GM08714 (cell line): ENCODE results near the gene WNK2.

Experiments used
- H3K4me3 ChIP-seq: fragments of 200-500 bp; sonication (Bioruptor generic); 2 replicates; pipeline ENCODE4 v1.5.1; 2014; ENCODE audit warnings: mild to moderate bottlenecking, low read length, inconsistent platforms
- ZNF274 ChIP-seq: IDR thresholded peaks from 2 replicates; pipeline ENCODE4 v1.6.1; 2012; ENCODE audit warnings: mild to moderate bottlenecking, low read depth, low read length

WNK2 gene

DNA sequence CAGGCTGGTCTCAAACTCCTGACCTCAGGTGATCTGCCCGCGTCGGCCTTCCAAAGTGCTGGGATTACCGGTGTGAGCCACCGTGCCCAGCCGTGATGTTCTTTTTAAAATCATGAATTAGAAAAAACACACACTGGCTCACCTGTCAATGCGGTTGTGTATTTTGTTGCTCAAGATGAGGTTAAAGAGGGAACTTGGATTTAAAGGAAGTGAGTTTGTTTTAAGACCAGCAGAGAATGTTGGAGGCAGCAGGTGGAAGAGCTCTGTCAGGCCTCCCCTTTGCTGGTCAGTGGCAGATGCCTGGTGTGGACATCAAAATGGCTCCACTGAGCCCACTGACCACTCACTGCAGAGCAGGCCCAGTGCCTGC lies 38.9 kb downstream of the WNK2 start:
- no peak overlapping the region for H3K4me3 ChIP-seq
- no peak for TF ChIP-seq ZNF274

DNA sequence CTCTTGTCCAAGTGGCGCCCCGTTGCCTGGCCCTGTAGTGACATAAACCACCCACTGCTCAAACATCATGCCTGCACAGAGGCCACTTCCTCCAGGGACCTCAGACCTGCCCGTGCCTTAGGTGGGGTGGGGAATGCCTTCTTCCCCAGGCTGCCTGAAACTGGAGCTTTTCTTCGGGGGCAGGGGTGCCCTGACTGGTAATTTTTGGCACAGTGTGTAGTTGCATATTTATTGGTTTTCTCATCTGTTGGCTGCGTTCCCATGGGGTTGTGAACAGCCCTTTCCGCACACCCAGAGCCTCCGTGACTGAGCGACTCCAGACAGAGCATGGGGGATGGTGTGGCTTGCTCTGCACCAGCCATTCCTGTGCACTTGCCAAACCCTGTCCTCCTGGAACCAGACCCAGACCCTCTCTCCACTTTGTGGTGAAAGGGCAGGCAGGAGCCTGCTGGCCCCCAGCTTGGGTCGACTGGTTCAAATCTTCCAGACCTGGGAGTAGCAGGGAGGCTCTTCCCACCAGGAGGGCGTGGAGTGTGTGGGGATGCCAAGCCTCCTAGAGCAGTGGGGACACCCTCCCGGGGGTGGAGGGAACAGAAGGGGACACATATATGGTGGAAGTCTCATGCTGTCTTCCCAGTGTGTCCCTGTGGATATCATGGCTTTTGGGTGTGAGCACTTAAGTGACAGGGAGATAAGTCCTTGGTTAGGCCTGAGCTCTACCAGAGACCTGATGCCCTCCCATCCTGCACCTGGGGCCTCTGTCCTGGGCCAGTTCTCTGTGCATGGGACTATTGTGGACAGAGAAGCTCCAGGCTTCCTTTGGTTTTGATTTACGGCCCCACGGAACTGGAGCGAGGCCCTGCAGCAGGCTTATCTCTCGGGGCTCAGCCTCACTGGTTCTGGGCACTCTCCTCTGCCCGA lies 39.6 kb downstream of the WNK2 start:
- no peak overlapping the region for H3K4me3 ChIP-seq
- TF ChIP-seq ZNF274: no peak

DNA sequence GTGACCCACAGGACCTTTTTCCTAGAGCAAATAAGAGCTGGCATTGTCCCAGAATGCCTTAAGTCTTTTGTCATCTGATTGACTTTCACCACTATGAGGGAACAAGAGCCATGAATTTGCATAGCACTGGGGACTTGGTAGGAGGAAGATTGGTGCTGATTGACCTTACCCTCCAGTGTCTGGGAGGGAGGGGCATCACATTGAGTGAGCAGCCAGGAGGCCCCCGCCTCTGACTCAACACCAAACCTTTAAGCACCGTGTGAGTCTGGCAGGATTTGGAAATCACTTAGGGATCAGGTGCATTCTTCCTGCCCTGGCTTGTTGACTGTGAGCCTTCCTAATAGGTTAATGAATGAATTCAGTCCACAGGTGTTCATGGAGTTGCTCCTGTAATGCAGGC lies 40.7 kb downstream of the WNK2 start:
- TF ChIP-seq ZNF274: no peak

DNA sequence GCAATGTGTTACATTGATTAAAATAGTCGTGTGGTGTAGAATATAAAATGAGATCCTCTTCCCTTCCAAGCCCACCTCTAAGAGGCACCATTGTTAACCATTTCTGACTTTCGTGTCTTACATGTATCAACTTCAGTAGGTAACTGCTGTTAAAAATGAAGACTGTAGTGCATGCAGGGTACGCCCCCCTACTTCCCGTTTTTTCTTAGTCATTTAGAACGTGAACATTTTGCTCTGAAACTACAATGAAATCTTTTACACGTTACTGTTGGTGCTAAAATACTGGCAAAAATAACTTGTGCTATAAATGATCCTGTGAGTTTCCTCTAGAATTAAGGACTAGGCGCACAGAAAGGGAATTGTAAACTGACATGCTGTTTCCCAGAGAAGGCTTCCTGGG lies 41.5 kb downstream of the WNK2 start:
- H3K4me3 ChIP-seq: no peak overlapping the region
- TF ChIP-seq ZNF274: no peak

More for the DNA sequence above, 40.7 kb downstream of the WNK2 start:
- H3K4me3 ChIP-seq: no peak overlapping the region

DNA sequence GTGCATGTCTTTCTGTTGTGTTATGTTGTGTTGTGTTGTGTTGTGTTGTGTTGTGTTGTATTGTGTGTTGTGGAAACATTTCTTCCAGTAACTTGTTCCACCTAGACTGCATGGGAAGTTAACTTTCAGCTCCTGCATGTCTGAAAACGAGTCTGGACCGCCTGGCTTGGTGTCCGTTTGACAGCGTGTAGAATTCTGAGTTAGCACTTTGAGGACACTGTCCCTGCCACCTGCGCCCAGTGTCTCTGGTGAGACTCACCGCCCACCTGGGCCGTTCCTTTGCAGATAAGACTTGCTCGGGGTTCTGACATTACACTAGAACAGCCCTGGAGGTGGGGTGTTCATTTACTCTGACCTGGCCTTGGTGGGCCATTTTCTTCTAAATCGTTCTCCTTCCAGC lies 42.0 kb downstream of the WNK2 start:
- no peak for TF ChIP-seq ZNF274
- H3K4me3 ChIP-seq: no peak overlapping the region

DNA sequence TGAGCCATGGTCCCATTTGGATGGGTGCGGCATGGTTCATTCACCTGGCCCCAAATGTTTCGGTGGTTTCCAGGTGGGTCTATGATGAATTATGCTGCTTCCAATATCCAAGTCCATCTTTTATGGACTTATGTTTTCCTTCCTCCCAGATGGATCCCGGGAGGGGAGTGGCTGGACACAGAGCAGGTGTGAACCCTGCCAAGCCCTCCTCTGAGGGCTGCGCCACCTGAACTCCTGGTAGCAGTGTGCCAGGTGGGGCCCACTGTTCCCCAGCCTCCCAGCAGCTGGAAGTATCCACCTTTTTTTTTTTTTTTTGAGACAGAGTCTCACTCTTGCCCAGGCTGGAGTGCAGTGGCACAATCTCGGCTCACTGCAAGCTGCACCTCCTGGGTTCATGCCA lies 42.9 kb downstream of the WNK2 start:
- TF ChIP-seq ZNF274: no peak

DNA sequence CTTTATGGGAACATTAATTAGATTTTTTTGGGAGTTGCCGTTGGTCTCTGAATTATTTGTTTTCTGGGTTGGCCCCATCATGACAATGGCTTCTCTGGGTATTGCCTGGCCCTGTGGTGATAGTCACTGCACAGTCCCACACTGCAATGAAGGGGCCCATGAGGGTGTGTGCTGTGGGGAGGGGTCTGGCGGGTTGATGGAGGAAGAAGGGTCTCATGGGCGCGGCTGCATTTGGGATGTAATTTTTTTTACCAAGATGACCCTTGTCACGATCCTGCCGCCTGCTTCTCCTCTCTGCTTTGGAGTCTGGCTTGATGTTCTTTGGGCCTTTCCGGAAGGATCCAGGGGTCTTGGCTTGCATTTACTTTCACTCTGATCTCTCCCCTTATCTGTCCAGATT lies 44.1 kb downstream of the WNK2 start:
- no peak overlapping the region for H3K4me3 ChIP-seq
- no peak for TF ChIP-seq ZNF274

More for the DNA sequence above, 42.9 kb downstream of the WNK2 start:
- no peak overlapping the region for H3K4me3 ChIP-seq

DNA sequence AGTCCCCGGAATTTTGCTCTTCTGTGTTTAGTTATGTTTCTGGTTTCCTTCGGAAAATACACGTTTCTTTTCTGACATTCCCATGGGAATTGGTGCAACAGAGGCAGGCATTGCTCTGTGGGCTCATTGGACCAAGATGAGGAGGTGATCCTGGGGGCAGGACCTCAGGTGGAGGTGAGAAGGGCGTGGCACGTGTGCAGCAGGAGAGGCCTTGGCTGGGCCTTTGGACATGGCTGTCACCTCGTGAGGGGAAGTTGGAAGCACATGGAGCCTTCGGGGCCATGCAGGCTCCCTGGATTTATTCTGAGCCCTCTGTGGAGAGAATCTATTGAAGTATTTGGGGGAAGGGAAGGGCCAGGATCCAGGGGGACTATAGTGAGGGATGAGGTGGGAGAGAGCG lies 44.5 kb downstream of the WNK2 start:
- no peak for TF ChIP-seq ZNF274

DNA sequence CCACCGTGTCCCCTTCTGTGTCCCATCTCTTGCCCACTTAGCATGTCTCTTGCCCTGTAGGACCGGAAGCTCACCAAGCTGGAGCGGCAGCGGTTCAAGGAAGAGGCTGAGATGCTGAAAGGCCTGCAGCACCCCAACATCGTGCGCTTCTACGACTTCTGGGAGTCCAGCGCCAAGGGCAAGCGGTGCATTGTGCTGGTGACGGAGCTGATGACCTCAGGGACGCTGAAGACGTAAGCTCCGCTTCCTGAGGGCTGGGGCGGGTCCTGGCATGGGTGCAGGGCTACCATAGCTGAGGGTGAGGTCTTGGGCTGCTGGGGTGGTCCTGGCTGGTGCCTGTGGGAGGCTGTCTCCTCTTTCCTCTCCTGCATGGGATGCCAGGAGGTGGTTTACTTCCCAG lies 45.7 kb downstream of the WNK2 start:
- no peak for TF ChIP-seq ZNF274
- H3K4me3 ChIP-seq: no peak overlapping the region

More for the DNA sequence above, 44.5 kb downstream of the WNK2 start:
- no peak overlapping the region for H3K4me3 ChIP-seq

DNA sequence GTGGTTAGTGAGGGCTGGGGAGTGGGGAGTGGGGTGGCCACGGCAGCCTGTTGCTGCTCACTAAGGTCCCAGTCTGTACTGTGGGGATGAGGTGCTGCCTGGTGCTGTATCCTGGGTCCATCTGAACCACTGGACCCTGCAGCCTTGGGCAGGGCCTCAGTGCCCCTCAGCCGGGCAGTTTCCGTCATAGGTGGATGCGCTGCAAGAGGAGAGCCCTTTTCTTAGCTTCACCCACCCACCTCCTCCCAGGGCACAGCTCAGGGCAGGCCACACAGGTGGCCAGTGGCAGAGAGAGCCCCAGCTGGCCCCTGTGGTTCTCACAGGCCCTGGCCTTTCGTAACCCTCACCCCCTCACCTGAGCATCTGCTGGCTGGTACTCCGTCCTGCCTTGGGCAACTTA lies 46.2 kb downstream of the WNK2 start:
- no peak overlapping the region for H3K4me3 ChIP-seq
- TF ChIP-seq ZNF274: no peak

DNA sequence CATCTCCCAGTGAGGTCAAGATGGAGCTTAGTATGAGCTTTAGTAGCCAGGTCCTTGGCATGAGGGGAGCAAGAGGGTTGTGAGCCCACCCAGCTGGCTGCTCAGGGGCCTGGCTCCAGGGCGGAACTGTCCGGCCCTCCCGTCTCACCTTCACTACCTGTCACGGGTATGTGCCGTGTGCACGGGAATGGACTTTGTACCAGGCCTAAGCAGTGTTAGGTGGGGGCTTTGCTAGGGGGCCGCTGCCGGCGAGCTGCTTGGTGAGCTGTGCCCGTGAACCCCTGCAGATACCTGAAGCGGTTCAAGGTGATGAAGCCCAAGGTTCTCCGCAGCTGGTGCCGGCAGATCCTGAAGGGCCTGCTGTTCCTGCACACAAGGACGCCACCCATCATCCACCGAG lies 46.7 kb downstream of the WNK2 start:
- H3K4me3 ChIP-seq: no peak overlapping the region
- no peak for TF ChIP-seq ZNF274

DNA sequence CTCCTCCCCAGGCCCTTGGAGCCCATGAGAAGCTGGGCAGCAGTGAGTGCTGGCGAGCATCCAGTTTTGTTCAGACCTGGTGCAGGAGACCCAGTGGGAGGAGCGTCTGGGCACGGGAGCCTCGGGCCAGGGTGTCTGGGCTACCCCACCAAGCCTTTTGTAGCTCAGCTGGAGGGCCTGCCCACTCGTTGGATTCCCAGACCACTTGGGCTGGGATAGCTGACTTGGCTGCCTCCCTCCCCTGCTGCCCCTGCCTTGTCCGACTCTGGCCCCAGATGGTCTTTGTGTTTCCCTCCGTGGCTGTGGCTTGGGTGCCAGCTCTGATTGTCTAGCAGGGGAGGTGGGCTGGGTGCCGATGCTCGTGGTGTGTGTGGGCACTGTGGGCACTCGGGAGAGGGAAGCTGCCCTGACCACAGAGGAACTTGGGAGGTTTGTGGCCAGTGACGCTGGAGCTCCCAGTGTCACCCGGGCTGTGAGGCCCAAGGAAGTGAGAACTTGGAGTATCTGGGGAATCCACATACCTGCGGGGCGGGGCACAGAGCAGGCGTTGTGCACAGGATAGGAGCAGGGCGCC lies 47.3 kb downstream of the WNK2 start:
- H3K4me3 ChIP-seq: no peak overlapping the region

DNA sequence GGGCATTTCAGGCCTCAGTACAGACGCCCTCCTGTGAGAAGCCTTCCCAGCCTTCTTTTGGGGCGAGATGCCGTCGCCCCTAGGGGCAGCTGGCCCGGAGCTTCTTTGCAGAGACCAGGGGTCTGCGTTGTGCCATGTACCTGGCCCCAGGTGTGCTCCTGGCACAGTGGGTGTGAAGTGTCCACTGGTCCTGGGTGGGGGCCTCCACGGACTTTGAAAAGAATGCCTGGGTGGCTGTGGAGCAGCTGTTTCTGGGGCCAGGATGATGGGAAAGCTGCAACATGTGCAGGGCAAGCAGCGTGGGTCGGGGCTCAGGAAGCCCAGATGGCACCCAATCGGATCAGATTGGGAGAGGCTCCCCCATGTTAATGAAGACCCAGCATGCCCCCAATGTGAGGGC lies 47.8 kb downstream of the WNK2 start:
- no peak overlapping the region for H3K4me3 ChIP-seq
- TF ChIP-seq ZNF274: no peak

More for the DNA sequence above, 47.3 kb downstream of the WNK2 start:
- TF ChIP-seq ZNF274: no peak

DNA sequence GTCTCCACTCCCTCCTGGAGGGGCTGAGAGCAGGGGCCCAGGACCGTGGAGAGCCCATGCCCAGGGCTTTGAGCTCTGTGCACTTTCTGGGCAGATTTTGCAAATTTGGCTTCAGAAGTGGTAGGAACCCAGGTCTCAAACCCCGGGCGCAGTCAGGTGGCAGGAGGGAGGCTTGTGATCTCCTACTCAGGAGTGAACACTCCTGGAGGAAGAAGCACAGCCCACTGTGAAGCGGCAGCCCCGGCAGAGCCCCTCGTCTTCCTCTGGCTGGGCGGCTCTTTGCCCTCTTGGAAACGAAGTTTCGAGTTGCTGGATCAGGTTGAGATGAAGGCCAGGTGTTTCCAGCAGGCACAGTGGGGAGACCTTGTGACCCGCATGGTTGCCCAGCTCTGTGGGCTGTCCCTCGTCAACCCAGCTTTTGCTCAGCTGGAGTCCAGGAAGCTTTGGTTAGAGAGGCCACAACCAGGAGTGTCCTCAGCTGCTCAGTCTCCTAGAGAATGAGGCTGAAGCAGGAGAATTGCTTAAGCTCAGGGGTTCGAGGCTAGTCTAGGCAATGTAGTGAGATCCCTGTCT lies 48.5 kb downstream of the WNK2 start:
- TF ChIP-seq ZNF274: no peak
- no peak overlapping the region for H3K4me3 ChIP-seq

DNA sequence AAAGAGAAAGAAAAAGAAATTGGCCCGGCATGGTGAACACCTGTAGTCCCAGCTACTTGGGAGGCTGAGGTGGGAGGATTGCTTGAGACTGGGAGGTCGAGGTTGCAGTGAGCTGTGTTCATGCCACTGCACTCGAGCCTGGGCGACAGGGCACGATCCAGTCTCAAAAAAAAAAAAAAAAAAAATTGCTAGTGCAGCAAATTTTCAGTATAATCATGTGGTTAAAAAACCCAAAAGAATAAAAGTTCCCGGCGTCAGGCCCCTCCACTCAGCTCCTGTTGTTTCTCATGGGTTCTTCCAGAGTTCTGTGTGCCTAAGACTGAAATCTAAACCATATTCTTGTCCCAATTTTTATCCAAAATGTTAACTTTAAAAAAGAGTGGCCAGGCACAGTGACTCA lies 49.1 kb downstream of the WNK2 start:
- TF ChIP-seq ZNF274: no peak

More for the DNA sequence above, 49.1 kb downstream of the WNK2 start:
- H3K4me3 ChIP-seq: no peak overlapping the region
